IMR-90 (cell line): Measurements from ENCODE around the gene TMOD1. TPM values are rescaled to one million over a fixed set of nuclear protein-coding genes. Genes with fewer than 3 reads are reported as not detected.

ENCODE experiments used
- ATAC-seq: fragments of 200-7000 bp; cut with Tn5 transposase; 2 replicates; pipeline ENCODE4 v1.9.1; 2020; ENCODE audit warnings: low read depth, mild to moderate bottlenecking, moderate library complexity
- BruUV-seq: library from RNA; stranded (reverse); fragments of 400-500 nt; replicated peaks from 2 replicates; lab custom pipeline; 2021; lab: Mats Ljungman, UMichigan
- CTCF ChIA-PET: fragments of 300-600 bp; formaldehyde crosslinking; extraction: SDS; loops from one replicate; lab custom pipeline; 2021; ENCODE audit warnings: antibody characterized with exemption; lab: Yijun Ruan, JAX
- POLR2A ChIA-PET: fragments of 300-600 bp; sonication (Branson Sonifier 250); formaldehyde crosslinking; loops from one replicate; lab custom pipeline; 2022; ENCODE audit warnings: antibody characterized with exemption; ENCODE audit not compliant: unreplicated experiment; lab: Charles Lee
- DNase-seq: peaks from one replicate; pipeline ENCODE4 v3.0.0; 2013
- H2AFZ ChIP-seq: replicated peaks from 2 replicates; pipeline ENCODE3; 2013; ENCODE audit warnings: low read length, mild to moderate bottlenecking; ENCODE audit not compliant: poor library complexity
- H2AK5ac ChIP-seq: 2 replicates; pipeline ENCODE4 v1.6.1; 2013; ENCODE audit warnings: low read depth, low read length, inconsistent platforms
- H2AK9ac ChIP-seq: replicated peaks from 2 replicates; pipeline ENCODE3; 2013; ENCODE audit warnings: mild to moderate bottlenecking, low read depth, low read length, moderate library complexity; ENCODE audit not compliant: poor library complexity
- H2BK120ac ChIP-seq: 2 replicates; pipeline ENCODE4 v1.6.1; 2013; ENCODE audit warnings: low read depth, low read length, inconsistent platforms
- H2BK15ac ChIP-seq: 3 replicates; pipeline ENCODE4 v1.6.1; 2013; ENCODE audit warnings: low read depth, low read length, inconsistent platforms
- H2BK20ac ChIP-seq: 2 replicates; pipeline ENCODE4 v1.6.1; 2013; ENCODE audit warnings: low read depth, mild to moderate bottlenecking, inconsistent platforms, low read length, moderate library complexity
- H2BK5ac ChIP-seq: 2 replicates; pipeline ENCODE4 v1.6.1; 2013; ENCODE audit warnings: mild to moderate bottlenecking, low read depth, low read length, inconsistent platforms; ENCODE audit not compliant: poor library complexity, severe bottlenecking
- H3K14ac ChIP-seq: replicated peaks from 2 replicates; pipeline ENCODE4 v1.6.1; 2013; ENCODE audit warnings: low read depth, low read length, inconsistent platforms
- H3K18ac ChIP-seq: 2 replicates; pipeline ENCODE4 v1.6.1; 2013; ENCODE audit warnings: low read depth, low read length, control low read depth
- H3K23ac ChIP-seq: 2 replicates; pipeline ENCODE4 v1.6.1; 2013; ENCODE audit warnings: low read depth, low read length, inconsistent platforms
- H3K27ac ChIP-seq: 2 replicates; pipeline ENCODE4 v1.5.1; 2013; ENCODE audit warnings: mild to moderate bottlenecking, control low read depth, low read length; ENCODE audit not compliant: insufficient read depth
- H3K27me3 ChIP-seq: 2 replicates; pipeline ENCODE4 v1.6.1; 2013; ENCODE audit warnings: low read length; ENCODE audit not compliant: control insufficient read depth, insufficient read depth
- H3K36me3 ChIP-seq: 2 replicates; pipeline ENCODE4 v1.6.1; 2013; ENCODE audit warnings: low read length, mixed read lengths; ENCODE audit not compliant: control insufficient read depth, insufficient read depth
- H3K4ac ChIP-seq: 2 replicates; pipeline ENCODE4 v1.6.1; 2013; ENCODE audit warnings: low read depth, low read length, inconsistent platforms
- H3K4me1 ChIP-seq: 2 replicates; pipeline ENCODE4 v1.6.1; 2013; ENCODE audit warnings: low read length, mixed read lengths; ENCODE audit not compliant: control insufficient read depth, insufficient read depth
- H3K4me2 ChIP-seq: 2 replicates; pipeline ENCODE4 v1.6.1; 2013; ENCODE audit warnings: low read depth, mild to moderate bottlenecking, control low read depth, low read length, moderate library complexity
- H3K4me3 ChIP-seq: 2 replicates; pipeline ENCODE4 v1.5.1; 2013; ENCODE audit warnings: low read depth, mild to moderate bottlenecking, control low read depth, low read length, moderate library complexity; ENCODE audit not compliant: insufficient read depth
- H3K56ac ChIP-seq: 2 replicates; pipeline ENCODE4 v1.6.1; 2013; ENCODE audit warnings: low read length, inconsistent platforms; ENCODE audit not compliant: insufficient read depth; ENCODE audit errors: extremely low read depth
- H3K79me1 ChIP-seq, 2 experiments: 2 replicates each; pipeline ENCODE4 v1.6.1; 2013; ENCODE audit warnings: low read length in 2 of 2, inconsistent platforms in 1 of 2, low read depth in 1 of 2
- H3K9ac ChIP-seq: 2 replicates; pipeline ENCODE4 v1.6.1; 2013; ENCODE audit warnings: low read depth, low read length, control low read depth
- H3K9me1 ChIP-seq: 2 replicates; pipeline ENCODE4 v1.6.1; 2013; ENCODE audit warnings: low read length, inconsistent platforms; ENCODE audit not compliant: insufficient read depth
- H3K9me3 ChIP-seq: 2 replicates; pipeline ENCODE4 v1.6.1; 2013; ENCODE audit warnings: low read length; ENCODE audit not compliant: control insufficient read depth, insufficient read depth
- H4K20me1 ChIP-seq: 2 replicates; pipeline ENCODE4 v1.6.1; 2013; ENCODE audit warnings: low read length, inconsistent platforms; ENCODE audit not compliant: insufficient read depth
- H4K5ac ChIP-seq: 2 replicates; pipeline ENCODE4 v1.6.1; 2013; ENCODE audit warnings: mild to moderate bottlenecking, low read depth, low read length, control low read depth
- H4K8ac ChIP-seq, 2 experiments: 2 replicates each; pipeline ENCODE4 v1.6.1; 2013; ENCODE audit warnings: low read depth in 2 of 2, low read length in 2 of 2, control low read depth in 1 of 2, inconsistent platforms in 1 of 2
- H4K91ac ChIP-seq: 2 replicates; pipeline ENCODE4 v1.6.1; 2013; ENCODE audit warnings: low read depth, low read length, inconsistent platforms; ENCODE audit not compliant: insufficient read depth
- BHLHE40 ChIP-seq: fragments of 150-350 bp; IDR thresholded peaks from 2 replicates; pipeline ENCODE4 v1.6.1; 2016; ENCODE audit warnings: mild to moderate bottlenecking, low read depth, low read length
- CEBPB ChIP-seq: IDR thresholded peaks from 2 replicates; pipeline ENCODE4 v1.6.1; 2012; ENCODE audit warnings: low read depth, low read length, improper control_type of control experiment
- CHD1 ChIP-seq: IDR thresholded peaks from 2 replicates; pipeline ENCODE4 v1.6.1; 2012; ENCODE audit warnings: low read depth, low read length, improper control_type of control experiment
- CTCF ChIP-seq: conservative IDR thresholded peaks from 2 replicates; pipeline ENCODE4 v1.5.1; 2012; ENCODE audit warnings: mild to moderate bottlenecking, low read depth, low read length, improper control_type of control experiment
- ELK1 ChIP-seq: fragments of 150-350 bp; IDR thresholded peaks from 2 replicates; pipeline ENCODE4 v1.6.1; 2016; ENCODE audit warnings: low read depth, mild to moderate bottlenecking, low read length, moderate library complexity, borderline replicate concordance
- FOS ChIP-seq: fragments of 150-350 bp; IDR thresholded peaks from 2 replicates; pipeline ENCODE4 v1.6.1; 2016; ENCODE audit warnings: low read depth, low read length
- MAFK ChIP-seq: IDR thresholded peaks from 2 replicates; pipeline ENCODE4 v1.6.1; 2012; ENCODE audit warnings: low read depth, low read length, improper control_type of control experiment
- MAZ ChIP-seq: IDR thresholded peaks from 2 replicates; pipeline ENCODE4 v1.6.1; 2012; ENCODE audit warnings: low read depth, mild to moderate bottlenecking, low read length, improper control_type of control experiment, moderate library complexity, borderline replicate concordance
- MXI1 ChIP-seq: IDR thresholded peaks from 2 replicates; pipeline ENCODE4 v1.6.1; 2012; ENCODE audit warnings: low read depth, mild to moderate bottlenecking, low read length, moderate library complexity, borderline replicate concordance
- NFE2L2 ChIP-seq: fragments of 150-350 bp; IDR thresholded peaks from 2 replicates; pipeline ENCODE4 v1.6.1; 2016; ENCODE audit warnings: low read depth, mild to moderate bottlenecking, low read length
- POLR2A ChIP-seq: IDR thresholded peaks from 2 replicates; pipeline ENCODE4 v1.6.1; 2012; ENCODE audit warnings: mild to moderate bottlenecking, low read depth, low read length
- RAD21 ChIP-seq: IDR thresholded peaks from 2 replicates; pipeline ENCODE4 v1.6.1; 2012; ENCODE audit warnings: low read length, improper control_type of control experiment
- RCOR1 ChIP-seq: IDR thresholded peaks from 2 replicates; pipeline ENCODE4 v1.6.1; 2012; ENCODE audit warnings: mild to moderate bottlenecking, low read length, improper control_type of control experiment; ENCODE audit not compliant: insufficient replicate concordance
- RFX5 ChIP-seq: IDR thresholded peaks from 2 replicates; pipeline ENCODE4 v1.8.0; 2012; ENCODE audit warnings: low read depth, mild to moderate bottlenecking, low read length, moderate library complexity
- SMC3 ChIP-seq: fragments of 150-350 bp; IDR thresholded peaks from 2 replicates; pipeline ENCODE4 v1.6.1; 2016; ENCODE audit warnings: low read depth, mild to moderate bottlenecking, antibody characterized with exemption, low read length, moderate library complexity
- USF2 ChIP-seq: fragments of 150-350 bp; IDR thresholded peaks from 2 replicates; pipeline ENCODE4 v1.6.1; 2017; ENCODE audit warnings: mild to moderate bottlenecking, antibody characterized with exemption, low read length, low read depth
- WGBS, 2 experiments: methylation state at CpG; one replicate each; pipeline versions ENCODE4 v1.1.5 to v1.1.7; 2013; ENCODE audit warnings: missing lambda C conversion rate in 2 of 2; ENCODE audit not compliant: insufficient read length in 1 of 2; ENCODE audit errors: extremely low coverage in 2 of 2; 5-methylcytosine and 5-hydroxymethylcytosine counted together
- dilution Hi-C: fragments of 300-500 bp; cut with HindIII; formaldehyde crosslinking; loops from one replicate; pipeline ENCODE4 v1.14.3; 2018; ENCODE audit warnings: low sequenced_read_pairs; ENCODE audit not compliant: unreplicated experiment
- in situ Hi-C: fragments of 300-500 bp; cut with MboI; formaldehyde crosslinking; loops from 3 replicates; pipeline ENCODE4 v1.14.3; 2019; ENCODE audit warnings: low sequenced_read_pairs, inconsistent platforms, mixed read lengths
- intact Hi-C: fragments of 100-400 bp; cut with micrococcal nuclease; formaldehyde crosslinking; loops from 2 replicates; pipeline ENCODE4 v1.10.0; 2022
- polyA plus RNA-seq, 3 experiments: library from polyadenylated mRNA; depleted of rRNA; stranded (reverse); fragments of >200 nt; gene quantifications; 2 replicates each; pipeline ENCODE4 v1.2.3, GENCODE V29; 2012; ENCODE audit warnings: low replicate concordance in 1 of 3
- total RNA-seq: library from RNA; depleted of rRNA; stranded (reverse); fragments of >200 nt; gene quantifications from 2 replicates; pipeline ENCODE4 v1.2.3, GENCODE V29; 2012

Gene TMOD1
- total and polyA plus RNA-seq, 2 of the 4 experiments (the other 2 are of a cell fraction): 0.18 to 0.38 TPM

GRCh38 chr9:97500765-97501176, 695 bp upstream of the TMOD1 start:
- Histone ChIP-seq H3K56ac (no peak overlapping the region), H3K36me3 (0 out of 2 replicates have a peak, but pooled peaks cover 1% of the 10 kb centered on the region), H3K9me3 (no peaks in the 10 kb centered on the region), H3K9me1 (no peaks in the 10 kb centered on the region), H3K9ac (no peak overlapping the region), H3K4me2 (peak overlapping the region; percentile 77), H2AK9ac (peak overlapping the region; percentile 53), H2BK5ac (no peak overlapping the region), H2AFZ (peak overlapping the region; percentile 88), H3K27ac (no peak overlapping the region), H4K8ac (peak overlapping the region in 1 of 2 experiments; percentile 47; a peak in 1 of 4 replicates), H2AK5ac (no peak overlapping the region), H4K20me1 (no peaks in the 10 kb centered on the region), H2BK120ac (0 out of 2 replicates have a peak overlapping the region, but pooled peaks have one; percentile 14), H3K27me3 (peaks cover 23% of the 10 kb centered on the region), H4K91ac (no peak overlapping the region), H3K4me3 (peak overlapping the region; percentile 68), H2BK20ac (peak overlapping the region; percentile 4; the same call in 1 of the 2 replicates), H2BK15ac (no peak overlapping the region), H3K23ac (no peak overlapping the region), H3K4ac (no peak overlapping the region), H3K18ac (no peak overlapping the region), H3K14ac (no peak overlapping the region), H3K79me1 (0 out of 4 replicates have a peak, but pooled peaks cover 0 to 3% of the 10 kb centered on the region in 2 experiments), H4K5ac (no peak overlapping the region; the same call in 1 of the 2 replicates), H3K4me1 (peaks cover 18% of the 10 kb centered on the region; the same call in 1 of the 2 replicates)
- DNase-seq (no peak), ATAC-seq (no peak)
- dilution Hi-C loops: no loop called here
- in situ Hi-C loops: no loop called here
- intact Hi-C loops: no loop called here
- POLR2A ChIA-PET: no interaction called here
- TF ChIP-seq BHLHE40 (no peak), MXI1 (no peak), RAD21 (no peak), FOS (no peak), NFE2L2 (no peak), MAFK (no peak), CHD1 (no peak), POLR2A (no peak), CTCF (no peak), SMC3 (no peak), RCOR1 (no peak), ELK1 (no peak), USF2 (no peak), CEBPB (no peak), MAZ (no peak), RFX5 (no peak)
- no TSS peak for BruUV-seq
- WGBS, 2 experiments: 20% methylated on average over 2 of the region's 6 CpGs; no CpG with 5 or more reads in 1 of the 2 experiments
- CTCF ChIA-PET: interaction anchor here (1.0 to 2.6 kb wide), 6 partner anchors 9 to 114 kb away, joined by 3 to 13 read pairs (median 6); no protein-coding TSS in a partner anchor
